Gastroesophageal sphincter (tissue), 4 donors: ENCODE results near the gene GLT8D2. TPM values are rescaled to one million over a fixed set of nuclear protein-coding genes. Genes with fewer than 3 reads are reported as not detected.

Experiments used
- ATAC-seq: fragments of 150-250 bp; one replicate; pipeline ENCODE4 v1.9.1; 2016; ENCODE audit warnings: mild to moderate bottlenecking, moderate library complexity
- H3K27ac ChIP-seq, 4 donors: fragments of 200-600 bp; sonication (generic) in 3 of 4; 1 replicate in 3 of 4; 2 replicates in 1 of 4; pipeline ENCODE4 v1.5.1; 2016 to 2019
- H3K27me3 ChIP-seq: fragments of 200-600 bp; sonication (generic); one replicate; pipeline ENCODE4 v1.5.1; 2019
- H3K36me3 ChIP-seq, 2 donors: fragments of 200-600 bp; sonication (generic); one replicate each; pipeline ENCODE4 v1.5.1; 2019; ENCODE audit warnings: control low read depth in 1 of 2
- H3K4me1 ChIP-seq, 3 donors: fragments of 200-600 bp; sonication (generic); 1 replicate in 2 of 3; 2 replicates in 1 of 3; pipeline ENCODE4 v1.5.1; 2016 to 2019; ENCODE audit warnings: control low read depth in 2 of 3
- H3K4me3 ChIP-seq, 2 donors: fragments of 200-600 bp; sonication (generic); one replicate each; pipeline ENCODE4 v1.5.1; 2019; ENCODE audit warnings: mild to moderate bottlenecking in 1 of 2, moderate library complexity in 1 of 2
- H3K9me3 ChIP-seq, 3 donors: fragments of 200-600 bp; sonication (generic); one replicate each; pipeline ENCODE4 v1.5.1; 2017 to 2019; ENCODE audit warnings: control low read depth in 2 of 3
- CTCF ChIP-seq, 4 experiments: fragments of 200-600 bp in 2 of 4; fragments of 450-650 bp in 2 of 4; sonication (generic) in 1 of 4; IDR thresholded peaks; one replicate each; pipeline ENCODE4 v1.5.1; 2017 to 2019; ENCODE audit warnings: antibody characterized with exemption in 4 of 4, mild to moderate bottlenecking in 2 of 4, moderate library complexity in 2 of 4
- EP300 ChIP-seq: sonication (generic); formaldehyde crosslinking; IDR thresholded peaks from one replicate; pipeline ENCODE4 v1.6.1; 2017; ENCODE audit warnings: antibody characterized with exemption, mild to moderate bottlenecking
- POLR2A ChIP-seq, 2 donors: fragments of 450-650 bp; IDR thresholded peaks; one replicate each; pipeline ENCODE4 v1.6.1; 2017; ENCODE audit warnings: antibody characterized with exemption in 2 of 2, mild to moderate bottlenecking in 2 of 2, moderate library complexity in 1 of 2
- POLR2AphosphoS5 ChIP-seq: sonication (generic); formaldehyde crosslinking; IDR thresholded peaks from one replicate; pipeline ENCODE4 v1.6.1; 2017; ENCODE audit warnings: antibody characterized with exemption
- WGBS, 2 donors: methylation state at CpG; one replicate each; pipeline ENCODE4 v1.1.5; 2018; ENCODE audit warnings: low coverage in 1 of 2; 5-methylcytosine and 5-hydroxymethylcytosine counted together
- total RNA-seq, 4 donors: library from RNA; depleted of rRNA; stranded (reverse); fragments of >200 nt; gene quantifications; one replicate each; pipeline ENCODE4 v1.1.0, GENCODE V29; 2016

The GLT8D2 gene
- total RNA-seq, 4 donors from 2014 or later = 6.9 to 20.2 (median 14.2) TPM

GRCh38 chr12:104054681-104055346, 4.8 kb upstream of the GLT8D2 start:
- TF ChIP-seq EP300 (no peak), POLR2A (IDR thresholded peaks at IDR 0.05) (no peak)
- no peaks in the 10 kb centered on the region for H3K36me3 ChIP-seq
- H3K4me3 ChIP-seq = no peak overlapping the region
- no peaks in the 10 kb centered on the region for H3K9me3 ChIP-seq
- ATAC-seq = no peak
- H3K27ac ChIP-seq = no peak overlapping the region
- H3K4me1 ChIP-seq = peaks cover 0 to 26% (median 10%) of the 10 kb centered on the region in 3 donors
- no peaks in the 10 kb centered on the region for H3K27me3 ChIP-seq
- 70 to 100% methylated on average over 2 to 4 of the region's 4 CpGs for WGBS, 2 donors

GRCh38 chr12:104050436-104050835, 449 bp upstream of the GLT8D2 start:
- Histone ChIP-seq H3K9me3 (no peaks in the 10 kb centered on the region), H3K27ac (peak overlapping the region in 3 of 4 donors; percentile 80 to 82 (median 81)), H3K4me3 (peak overlapping the region; percentile 28 to 54), H3K4me1 (peaks cover 0 to 47% (median 9%) of the 10 kb centered on the region in 3 donors), H3K27me3 (no peaks in the 10 kb centered on the region), H3K36me3 (no peaks in the 10 kb centered on the region)
- 0 to 30% methylated on average over 3 of the region's 3 CpGs for WGBS, 2 donors
- no peak for ATAC-seq
- TF ChIP-seq POLR2A (IDR thresholded peaks at IDR 0.05) (no peak), POLR2AphosphoS5 (no peak), CTCF (IDR thresholded peaks at IDR 0.05) (no peak), EP300 (no peak)

- Histone ChIP-seq H3K27ac (peak overlapping the region in 3 of 4 donors; percentile 80 to 82 (median 81)), H3K4me3 (peak overlapping the region; percentile 28 to 54), H3K4me1 (peaks cover 0 to 53% (median 13%) of the 10 kb centered on the region in 3 donors), H3K36me3 (no peaks in the 10 kb centered on the region), H3K9me3 (no peaks in the 10 kb centered on the region), H3K27me3 (no peaks in the 10 kb centered on the region)
- peak; percentile 23 for ATAC-seq
- 4 to 7% methylated on average over 4 to 9 of the region's 9 CpGs for WGBS, 2 donors
- TF ChIP-seq EP300 = no peak
- TF ChIP-seq CTCF (IDR thresholded peaks at IDR 0.05) = no peak
- no peak for TF ChIP-seq POLR2A (IDR thresholded peaks at IDR 0.05)
- TF ChIP-seq POLR2AphosphoS5 = no peak
Observed at GRCh38 chr12:104049278-104049902, 597 bp downstream of the GLT8D2 start.

GRCh38 chr12:104048811-104049210, 1.2 kb downstream of the GLT8D2 start:
- Histone ChIP-seq H3K36me3 (no peaks in the 10 kb centered on the region), H3K4me3 (peak overlapping the region; percentile 28 to 54), H3K27ac (peak overlapping the region in 2 of 4 donors; percentile 80 to 81), H3K4me1 (peaks cover 0 to 53% (median 13%) of the 10 kb centered on the region in 3 donors), H3K9me3 (no peaks in the 10 kb centered on the region), H3K27me3 (no peaks in the 10 kb centered on the region)
- TF ChIP-seq POLR2A (IDR thresholded peaks at IDR 0.05) (no peak), CTCF (IDR thresholded peaks at IDR 0.05) (no peak), EP300 (no peak), POLR2AphosphoS5 (no peak)
- WGBS, 2 donors = 20 to 22% methylated on average over 3 of the region's 3 CpGs
- ATAC-seq = no peak

GRCh38 chr12:104048162-104048561, 1.8 kb downstream of the GLT8D2 start:
- no peaks in the 10 kb centered on the region for H3K36me3 ChIP-seq
- WGBS, 2 donors = 54 to 76% methylated on average over 4 to 5 of the region's 5 CpGs
- no peak for ATAC-seq
- no peaks in the 10 kb centered on the region for H3K27me3 ChIP-seq
- H3K9me3 ChIP-seq = no peaks in the 10 kb centered on the region
- H3K4me3 ChIP-seq = peak overlapping the region in 1 of 2 donors; percentile 54
- H3K4me1 ChIP-seq = peaks cover 0 to 53% (median 13%) of the 10 kb centered on the region in 3 donors
- peak overlapping the region in 1 of 4 donors; percentile 80 for H3K27ac ChIP-seq
- TF ChIP-seq POLR2AphosphoS5 (no peak), POLR2A (IDR thresholded peaks at IDR 0.05) (no peak), EP300 (no peak), CTCF (IDR thresholded peaks at IDR 0.05) (no peak)
